ENCODE data around the gene HERPUD1. TPM values are rescaled to one million over a fixed set of nuclear protein-coding genes. Genes with fewer than 3 reads are reported as not detected.

Gene HERPUD1
- total and polyA plus RNA-seq, 2 of the 8 experiments (the other 6 are each of a cell fraction or from before 2014, with no cell fraction given), result 23.3 to 34.7 TPM

DNA sequence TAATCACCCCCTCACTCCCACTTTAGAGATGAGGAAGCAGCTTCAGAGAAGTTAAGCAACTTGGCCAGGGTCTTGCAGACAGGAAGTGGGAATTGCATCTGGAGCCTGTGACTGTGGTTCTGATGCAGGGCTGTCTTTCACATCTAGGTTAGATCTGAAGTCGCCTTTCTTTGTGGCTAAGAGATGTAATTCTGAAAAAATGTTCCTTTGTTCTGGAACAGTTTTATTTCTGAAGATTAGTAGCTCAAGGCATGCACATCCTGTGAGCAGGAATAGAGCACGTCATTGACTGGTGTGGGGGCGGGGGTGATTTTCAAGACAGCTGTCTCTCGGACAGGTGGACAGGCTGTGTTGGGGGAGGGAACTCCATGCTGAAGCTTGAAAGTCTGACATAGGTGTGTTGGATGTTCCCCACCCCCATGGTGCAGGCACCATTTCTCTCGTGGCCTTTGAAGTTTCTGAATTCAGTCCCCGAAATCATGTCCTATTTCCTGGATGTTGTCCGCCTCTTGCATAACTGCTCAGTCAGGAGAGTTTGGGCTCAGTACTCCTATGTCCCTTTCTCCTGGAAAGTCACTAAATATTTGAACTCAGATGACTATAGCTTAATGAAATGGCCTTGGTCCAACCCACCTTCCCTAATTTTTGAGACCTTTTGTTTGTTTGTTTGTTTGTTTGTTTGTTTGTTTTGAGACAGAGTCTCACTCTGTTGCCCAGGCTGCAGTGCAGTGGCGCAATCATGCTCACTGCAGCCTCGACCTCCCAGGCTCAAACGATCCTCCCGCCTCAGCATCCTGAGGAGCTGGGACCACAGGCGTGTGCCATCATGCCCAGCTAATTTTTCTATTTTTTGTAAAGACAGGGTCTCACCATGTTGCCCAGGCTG is 21.0 kb upstream of the HERPUD1 start:
- ChIA-PET POLR2A (ENCODE audit: partially characterized antibody) (interaction anchor here (1.3 to 3.4 kb wide), 2 partner anchors 9 to 20 kb away, joined by 4 to 13 read pairs; partner anchors contain the start of gene HERPUD1), CTCF (ENCODE audit: partially characterized antibody) (interaction anchor here (1.2 to 1.9 kb wide), 2 partner anchors 10 to 17 kb away, joined by 3 to 6 read pairs; no protein-coding TSS in a partner anchor)
- H3K4me3 ChIP-seq (ENCODE audit: extremely low read depth in 1 of 4, insufficient read depth in 2 of 4, low read depth in 3 of 4, low read length in 4 of 4), result no peak overlapping the region
- no peaks in the 10 kb centered on the region for H3K79me2 ChIP-seq (ENCODE audit: control insufficient read depth in 1 of 2, insufficient read depth in 2 of 2, low read length in 2 of 2)
- no peaks in the 10 kb centered on the region for H4K20me1 ChIP-seq (replicated peaks in 1 of 2; ENCODE audit: control insufficient read depth in 1 of 2, insufficient read depth in 2 of 2, low read length in 2 of 2)
- FAIRE-seq (no peak), DNase-seq (ENCODE audit: low read depth in 1 of 2, low spot score in 2 of 2) (no peak)
- no peak overlapping the region for H3K4ac ChIP-seq (replicated peaks; ENCODE audit: insufficient read length, low read depth, low read length)
- no peaks in the 10 kb centered on the region for H3K36me3 ChIP-seq (ENCODE audit: control insufficient read depth in 2 of 4, insufficient read depth in 4 of 4, low read length in 3 of 4)
- H4K5ac ChIP-seq (ENCODE audit: insufficient read length, low read depth, low read length), result no peak overlapping the region
- WGBS, 2 experiments (ENCODE audit: extremely low coverage in 1 of 2, insufficient coverage in 1 of 2, insufficient read length in 1 of 2, insufficient replicate concordance in 2 of 2, low coverage in 1 of 2, low lambda C conversion rate in 2 of 2, missing lambda C conversion rate in 1 of 2), result 90% methylated on average over 12 of the region's 12 CpGs; no CpG with 5 or more reads in 1 of the 2 experiments
- H3K23ac ChIP-seq (ENCODE audit: insufficient read length), result no peak overlapping the region
- no peaks in the 10 kb centered on the region for H3K9me3 ChIP-seq (ENCODE audit: insufficient read depth in 2 of 2, low read depth in 1 of 2, low read length in 1 of 2)
- no peak overlapping the region; the same call in 1 of the 2 replicates for H2BK12ac ChIP-seq (ENCODE audit: low read depth, low read length)
- 0 out of 4 replicates have a peak overlapping the region, but pooled peaks of 1 of the 2 experiments have one; percentile 24 for H3K4me2 ChIP-seq (ENCODE audit: insufficient read depth in 1 of 2, low read depth in 2 of 2, low read length in 2 of 2)
- no peak overlapping the region for H2AFZ ChIP-seq (ENCODE audit: low read length)
- no peak overlapping the region for H4K8ac ChIP-seq (ENCODE audit: extremely low read depth, insufficient read depth, low read length)
- no peak overlapping the region for H2BK5ac ChIP-seq (ENCODE audit: low read depth, low read length)
- no peak overlapping the region for H4K91ac ChIP-seq (replicated peaks; ENCODE audit: insufficient read length, low read length)
- H2BK15ac ChIP-seq (ENCODE audit: low read length), result no peak overlapping the region
- no peak overlapping the region for H3K27ac ChIP-seq (ENCODE audit: low read depth, low read length)
- no peak overlapping the region for H3K14ac ChIP-seq (ENCODE audit: insufficient read length)
- H3K27me3 ChIP-seq (replicated peaks in 1 of 4; ENCODE audit: control insufficient read depth in 3 of 4, extremely low read depth in 1 of 4, insufficient read depth in 3 of 4, low read length in 3 of 4), result no peaks in the 10 kb centered on the region; a peak in 1 of 7 replicates
- no peak overlapping the region for H2BK120ac ChIP-seq (replicated peaks; ENCODE audit: low read depth, low read length)
- no peaks in the 10 kb centered on the region for H3K23me2 ChIP-seq (ENCODE audit: low read depth, low read length)
- no peak overlapping the region for H2AK5ac ChIP-seq (ENCODE audit: low read depth, low read length)
- H3K56ac ChIP-seq (replicated peaks; ENCODE audit: insufficient read length, low read depth, low read length), result no peak overlapping the region
- no peak overlapping the region for H3K18ac ChIP-seq (ENCODE audit: extremely low read depth, low read length)
- H3K4me1 ChIP-seq (replicated peaks in 1 of 4; ENCODE audit: control insufficient read depth in 3 of 4, insufficient read depth in 4 of 4, low read length in 3 of 4), result peaks cover 0 to 14% (median under 1%) of the 10 kb centered on the region in 4 experiments; a peak in 3 of 7 replicates
- no peak overlapping the region for H3K9ac ChIP-seq (replicated peaks in 1 of 4; ENCODE audit: extremely low read depth in 1 of 4, low read depth in 3 of 4, low read length in 3 of 4)
- H2BK20ac ChIP-seq (ENCODE audit: low read length), result no peak overlapping the region
- H3K79me1 ChIP-seq (ENCODE audit: low read depth, low read length), result no peaks in the 10 kb centered on the region
- TF ChIP-seq EP300 (IDR thresholded peaks at IDR 0.05; ENCODE audit: borderline replicate concordance in 1 of 2, low read depth in 2 of 2, low read length in 2 of 2), result no peak
